GM19455 (cell line): ENCODE measurements around the gene PAX3.

Experiments used
- ATAC-seq: cut with Tn5 transposase; IDR thresholded peaks from one replicate; pipeline ENCODE4 v1.9.1; 2021; ENCODE audit not compliant: unreplicated experiment

Gene PAX3

DNA sequence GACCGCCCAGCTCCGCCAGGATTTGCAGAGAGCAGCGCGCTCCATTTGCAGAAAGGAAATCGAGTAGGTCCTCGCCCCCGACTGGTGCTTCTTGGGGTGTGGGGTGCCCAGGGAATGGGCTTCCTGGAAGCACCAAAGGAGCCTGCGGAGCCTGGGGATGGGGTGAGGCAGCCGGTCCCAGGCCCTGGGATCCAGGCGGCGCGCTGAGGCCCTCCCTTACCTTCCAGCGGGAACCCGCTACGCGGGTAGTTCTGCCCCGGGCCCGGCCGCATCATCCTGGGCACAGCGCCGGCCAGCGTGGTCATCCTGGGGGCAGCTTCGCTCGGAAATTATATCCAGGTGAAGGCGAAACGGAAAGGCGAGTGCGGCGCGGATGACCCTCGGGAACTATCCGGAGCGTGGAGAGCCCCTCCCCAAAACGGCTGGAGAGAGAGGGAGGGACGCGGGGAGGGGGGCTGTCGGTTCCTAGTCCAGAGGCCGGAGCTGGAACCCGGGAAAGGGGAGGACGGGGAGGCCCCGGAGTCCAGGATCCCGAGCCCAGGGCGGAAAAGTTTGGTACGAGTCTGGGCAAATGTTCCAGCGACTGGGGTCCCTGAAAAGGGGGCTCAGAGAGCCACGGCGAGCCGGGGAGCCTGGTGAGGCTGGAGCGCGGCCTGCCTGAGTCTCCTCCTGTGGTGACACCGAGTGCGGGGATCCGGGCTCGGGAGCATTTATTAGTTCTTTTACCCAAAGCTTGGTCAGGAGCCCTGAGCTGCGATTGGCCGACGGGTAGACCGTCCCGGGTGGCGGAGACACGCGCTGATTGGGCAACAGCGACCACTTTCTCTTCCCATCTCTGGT is at the start of gene PAX3:
PAX3 (minus strand) TSS at position 688 of the 840 bp plus-strand sequence; CDS start at position 305, 383 bp downstream.
- ATAC-seq = no peak

DNA sequence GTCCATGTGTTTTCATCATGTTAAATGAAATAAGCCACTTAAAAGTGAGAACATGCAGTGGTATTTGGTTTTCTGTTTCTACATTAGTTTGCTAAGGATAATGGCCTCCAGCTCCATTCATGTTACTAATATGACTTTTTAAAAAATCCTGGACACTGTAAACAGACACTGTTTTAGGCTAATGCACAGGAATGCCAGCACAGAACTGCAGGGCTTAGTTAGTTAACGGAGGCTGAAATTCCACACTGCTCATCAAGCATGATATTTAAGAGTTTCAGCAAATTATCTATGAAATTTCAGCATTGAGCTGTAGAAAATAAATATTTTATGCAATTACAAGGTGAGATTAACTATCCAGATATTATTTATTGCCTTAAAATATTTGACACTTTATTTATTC is 42.5 kb upstream of the PAX3 start:
- no peak for ATAC-seq

DNA sequence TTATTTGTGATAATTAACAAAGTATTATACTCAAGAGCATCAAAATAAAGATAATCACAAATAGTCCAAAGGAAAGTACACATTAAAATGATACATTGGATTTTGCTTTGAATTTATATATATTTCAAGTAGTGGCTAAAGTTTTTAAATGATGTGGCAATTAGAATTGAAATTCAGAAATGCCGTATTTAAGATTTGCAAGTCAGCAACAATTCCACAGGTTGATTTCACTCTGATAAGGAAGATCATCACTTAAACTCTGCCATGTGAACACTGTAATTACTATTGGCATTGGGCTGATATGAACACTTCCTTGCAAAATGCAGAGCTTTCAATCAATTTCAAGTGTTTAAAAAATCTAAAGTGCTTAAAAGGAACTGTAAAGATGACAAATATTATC is 39.6 kb upstream of the PAX3 start:
- ATAC-seq = no peak

DNA sequence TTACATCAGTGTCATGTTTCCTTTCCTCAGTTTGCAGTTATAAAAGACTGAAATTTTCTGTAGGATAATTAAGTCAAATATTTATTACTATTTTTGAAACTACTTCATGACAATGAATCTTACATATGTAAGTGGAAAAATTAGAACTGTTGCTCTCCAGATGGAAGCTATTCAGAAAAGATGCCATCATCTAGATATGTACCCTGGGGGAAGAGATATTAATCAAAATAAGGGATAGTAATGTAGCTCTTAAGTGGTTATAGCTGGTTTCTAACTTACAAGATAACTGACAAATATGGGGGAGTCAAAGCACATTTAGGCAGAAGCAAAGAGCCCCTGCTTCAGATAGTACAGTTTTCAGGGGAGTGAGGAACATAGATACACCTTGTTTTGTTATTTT is 38.1 kb upstream of the PAX3 start:
- ATAC-seq = no peak

DNA sequence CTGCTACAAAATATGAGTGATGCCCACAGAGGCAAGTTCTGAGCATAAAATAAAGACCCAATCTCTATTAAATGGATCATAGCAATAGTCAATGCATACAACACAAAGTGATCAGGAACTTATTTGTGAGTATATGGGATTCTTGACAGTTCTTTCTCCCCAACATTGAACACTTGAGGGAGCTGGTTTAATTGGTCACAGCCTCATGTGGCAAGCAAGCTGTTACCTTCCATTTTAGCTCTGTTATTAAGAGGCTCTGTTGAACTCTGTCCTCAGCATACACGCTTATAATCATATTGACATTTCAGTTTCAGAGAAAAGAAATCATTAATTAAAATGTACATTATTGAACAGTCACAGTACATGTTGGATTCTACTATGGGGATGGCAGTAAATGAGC is 37.6 kb upstream of the PAX3 start:
- no peak for ATAC-seq

DNA sequence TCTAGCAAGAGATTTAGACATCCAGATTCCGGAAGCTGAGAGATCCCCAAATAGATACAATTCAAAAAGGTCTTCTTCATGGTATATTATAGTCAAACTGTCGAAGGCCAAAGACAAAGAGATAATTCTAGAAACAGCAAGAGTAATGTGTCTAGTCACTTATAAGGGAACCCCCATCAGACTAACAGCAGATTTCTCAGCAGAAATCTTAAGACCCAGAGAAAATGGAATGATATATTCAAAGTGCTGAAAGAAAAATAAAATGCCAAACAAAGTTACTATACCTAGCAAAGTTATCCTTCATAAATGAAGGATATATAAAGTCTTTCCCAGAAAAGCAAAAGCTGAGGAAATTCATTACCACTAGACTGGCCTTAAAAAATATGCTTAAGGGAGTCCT is 36.1 kb upstream of the PAX3 start:
- ATAC-seq = no peak

DNA sequence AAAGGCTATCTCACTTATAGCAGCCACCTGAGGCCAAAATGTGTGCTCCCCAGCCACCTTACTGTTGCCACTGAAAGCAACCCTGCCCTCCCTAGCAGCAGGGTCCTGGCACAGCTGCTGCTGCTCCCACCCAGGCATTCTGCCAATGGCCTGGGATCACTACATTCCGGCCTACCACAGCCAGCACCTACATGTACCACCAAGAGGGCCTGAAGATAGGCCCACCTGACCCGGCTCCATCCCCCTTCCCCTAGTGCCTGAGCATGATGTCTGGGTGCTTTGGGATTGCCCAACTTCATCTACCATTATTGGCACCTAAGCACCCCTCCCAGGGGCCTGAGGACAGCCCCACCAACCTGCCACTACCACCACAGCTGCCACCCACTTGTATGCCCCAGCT is 34.6 kb upstream of the PAX3 start:
- ATAC-seq = no peak

DNA sequence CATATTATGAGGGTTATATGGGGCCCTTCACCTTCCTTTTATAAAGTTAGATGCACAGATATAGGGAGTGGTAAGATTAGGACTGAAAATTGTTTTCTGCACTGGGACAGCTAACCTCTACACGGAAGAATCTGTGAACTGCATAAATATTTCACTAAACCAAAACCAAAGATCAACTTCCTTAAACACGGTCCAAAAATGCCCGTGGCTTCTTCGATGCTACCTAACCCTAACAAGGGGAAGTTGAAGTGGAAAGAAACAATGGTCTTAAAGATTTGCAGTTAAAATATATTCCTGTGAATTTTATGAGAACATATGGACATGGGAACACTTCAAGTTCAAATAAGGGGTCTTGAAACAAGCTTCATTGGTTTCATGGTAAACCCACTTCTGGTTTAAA is 33.3 kb upstream of the PAX3 start:
- no peak for ATAC-seq

DNA sequence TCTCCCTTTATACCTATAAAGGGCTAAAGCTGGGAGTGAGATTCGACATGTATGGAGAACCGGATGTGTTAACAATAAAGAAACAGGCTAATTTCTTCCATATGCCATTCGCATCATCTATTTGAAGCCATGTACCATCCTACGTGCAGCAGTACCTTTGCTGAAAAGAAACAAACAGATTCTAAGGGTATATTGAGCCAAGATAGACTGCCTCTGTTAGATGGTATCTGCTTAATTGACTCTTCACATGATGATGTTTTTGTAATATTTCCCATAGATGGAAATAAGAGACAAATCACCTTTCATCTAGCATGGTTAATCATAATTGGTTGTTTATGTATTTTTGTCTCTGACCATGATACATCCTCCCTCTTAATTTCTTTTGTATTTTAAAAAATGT is 32.1 kb upstream of the PAX3 start:
- ATAC-seq = no peak

DNA sequence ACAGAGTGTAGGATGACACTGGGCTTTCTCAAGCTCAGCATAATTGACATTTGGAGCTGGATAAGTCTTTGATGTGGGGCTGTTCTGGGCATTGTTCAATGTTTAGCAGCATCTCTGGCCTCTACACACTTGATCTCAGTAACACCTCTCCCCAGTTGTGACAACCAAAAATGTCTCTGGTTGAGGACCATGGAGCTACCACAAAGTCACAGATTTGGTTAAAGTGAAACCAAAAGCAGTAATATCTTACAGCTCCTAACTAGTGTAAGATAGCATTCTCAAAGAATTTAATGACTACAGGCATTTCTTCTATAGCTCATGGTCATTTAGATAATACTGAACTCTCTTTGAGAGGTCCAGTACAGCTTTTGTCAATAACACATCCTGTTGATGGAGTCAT is 23.4 kb upstream of the PAX3 start:
- ATAC-seq = no peak

DNA sequence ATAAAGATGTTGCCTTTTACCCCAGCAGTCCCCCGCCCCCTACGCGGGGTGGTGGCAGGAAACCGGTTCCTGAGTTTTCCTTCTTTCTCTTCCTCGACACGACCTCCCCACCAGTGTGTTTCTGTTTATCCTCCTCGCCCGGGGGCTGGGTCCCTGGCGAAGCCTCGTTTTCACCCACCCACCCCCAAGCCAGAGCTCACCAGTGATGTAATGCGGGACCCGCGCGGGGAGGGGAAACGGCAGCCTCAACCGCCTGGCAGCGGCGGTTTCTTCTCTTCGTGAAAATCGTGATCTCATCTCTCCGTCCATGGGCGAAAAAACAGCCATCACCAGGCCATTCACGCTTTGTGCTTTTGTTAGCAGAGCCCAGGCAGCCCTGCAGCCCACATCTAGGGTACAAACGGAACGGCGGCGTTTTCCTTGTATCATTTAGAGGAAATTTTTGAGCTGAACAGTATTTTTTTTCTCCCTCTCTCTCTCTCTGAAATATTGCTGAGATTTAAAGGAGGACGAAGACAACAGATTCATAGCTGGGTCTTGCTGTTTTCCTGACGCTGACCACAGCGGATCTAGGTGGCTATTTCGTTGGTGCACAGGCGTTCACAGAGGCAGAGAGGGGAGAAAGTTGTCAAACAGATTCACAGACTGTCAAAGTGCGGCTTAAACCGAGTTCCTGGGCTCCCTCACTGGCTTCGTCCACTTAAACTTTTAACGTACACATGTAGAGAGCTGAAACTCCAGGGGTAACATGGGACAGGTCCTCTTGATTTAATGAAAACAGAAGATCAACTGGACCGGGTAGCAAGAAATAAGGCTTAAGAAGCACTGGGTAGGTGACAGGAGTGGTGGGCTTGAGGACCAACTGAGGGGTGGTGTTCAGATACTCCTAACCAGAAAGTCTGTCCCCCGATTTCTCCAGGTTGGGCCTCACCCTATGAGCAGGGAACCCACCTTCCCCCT is 21.9 kb upstream of the PAX3 start:
- no peak for ATAC-seq

DNA sequence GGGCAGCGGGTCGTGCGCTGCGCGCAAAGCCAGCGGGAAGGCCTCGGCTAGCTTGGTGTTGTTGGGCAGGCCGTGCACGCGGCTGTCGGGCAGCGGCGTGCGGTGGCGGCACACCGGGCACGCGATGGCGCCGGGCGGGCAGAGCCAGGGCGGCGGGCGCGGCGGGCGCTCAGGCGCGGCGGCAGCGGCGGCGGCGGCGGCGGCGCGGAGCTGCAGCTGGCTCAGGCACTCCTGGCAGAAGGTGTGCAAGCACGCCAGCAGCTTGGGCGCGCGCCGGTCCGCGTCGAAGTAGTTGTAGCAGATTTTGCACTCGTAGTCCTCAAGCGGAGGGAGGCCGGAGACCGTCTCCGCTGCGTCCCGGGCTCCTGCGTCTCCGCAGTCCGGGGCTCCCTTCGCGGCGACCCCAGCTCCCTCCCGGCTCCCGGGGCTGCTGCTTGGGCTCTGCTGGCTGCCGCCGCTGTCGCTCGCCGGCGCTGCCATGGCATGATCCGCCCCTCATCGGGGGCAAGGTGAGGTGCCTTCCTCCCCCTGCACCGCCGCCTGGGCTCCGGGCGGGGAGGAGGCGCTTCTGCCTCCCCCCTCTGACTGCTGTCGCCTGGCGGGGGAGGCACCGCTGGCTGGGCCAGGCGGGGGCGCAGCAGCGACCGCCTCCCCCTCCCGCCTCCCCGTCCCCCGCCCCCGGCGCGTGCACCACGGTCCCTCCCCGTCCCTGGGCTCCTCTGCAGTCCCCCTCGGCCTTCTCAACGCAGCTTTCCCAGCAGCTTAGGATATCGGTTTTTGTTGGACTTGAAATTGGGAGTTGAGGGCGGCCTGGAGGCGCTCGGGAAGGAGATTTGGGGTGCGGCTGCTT is 21.0 kb upstream of the PAX3 start:
- ATAC-seq = peak; percentile 40

DNA sequence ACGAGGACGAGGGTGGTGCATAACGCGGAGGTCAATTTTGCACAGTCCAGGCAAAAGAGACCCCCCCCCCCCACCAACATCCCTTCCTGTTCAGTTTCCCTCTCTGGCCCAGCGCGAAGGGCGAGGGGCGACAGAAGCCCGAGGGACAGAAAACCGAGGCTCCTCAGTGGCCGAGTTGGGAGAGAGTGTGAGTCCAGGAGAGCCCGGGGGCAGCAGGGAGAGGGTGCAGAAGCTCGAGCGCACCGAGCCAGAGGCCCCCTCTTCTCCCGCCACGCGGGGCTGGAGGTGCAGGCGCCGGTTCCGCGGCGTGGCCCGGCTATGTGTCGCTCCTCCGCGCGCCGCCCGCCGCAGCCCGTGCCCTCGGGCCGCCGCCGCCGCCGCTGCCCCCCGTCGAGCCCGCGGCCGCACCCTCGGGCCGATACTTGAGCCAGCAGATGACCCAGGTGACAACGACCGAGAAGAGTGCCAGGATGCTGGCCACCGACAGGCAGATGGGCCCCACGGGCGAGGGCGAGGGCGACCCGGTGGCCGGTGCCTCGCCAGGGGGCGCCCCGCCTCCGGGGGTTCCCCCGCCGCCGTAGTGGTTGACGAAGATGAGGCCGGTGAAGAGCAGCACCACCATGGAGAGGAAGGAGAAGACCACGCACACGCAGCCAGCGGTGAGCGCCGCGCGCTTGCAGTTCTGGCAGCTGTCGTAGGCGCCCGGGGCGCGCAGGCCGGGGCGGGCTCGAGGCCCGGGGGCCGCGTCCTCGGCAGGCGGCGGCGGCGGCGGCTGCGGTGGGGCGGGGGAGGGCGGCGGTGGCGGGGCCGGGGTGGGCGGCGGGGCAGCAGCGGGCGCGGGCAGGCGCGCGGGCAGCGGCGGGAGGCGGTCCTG is 20.2 kb upstream of the PAX3 start:
- peak; percentile 52 for ATAC-seq

DNA sequence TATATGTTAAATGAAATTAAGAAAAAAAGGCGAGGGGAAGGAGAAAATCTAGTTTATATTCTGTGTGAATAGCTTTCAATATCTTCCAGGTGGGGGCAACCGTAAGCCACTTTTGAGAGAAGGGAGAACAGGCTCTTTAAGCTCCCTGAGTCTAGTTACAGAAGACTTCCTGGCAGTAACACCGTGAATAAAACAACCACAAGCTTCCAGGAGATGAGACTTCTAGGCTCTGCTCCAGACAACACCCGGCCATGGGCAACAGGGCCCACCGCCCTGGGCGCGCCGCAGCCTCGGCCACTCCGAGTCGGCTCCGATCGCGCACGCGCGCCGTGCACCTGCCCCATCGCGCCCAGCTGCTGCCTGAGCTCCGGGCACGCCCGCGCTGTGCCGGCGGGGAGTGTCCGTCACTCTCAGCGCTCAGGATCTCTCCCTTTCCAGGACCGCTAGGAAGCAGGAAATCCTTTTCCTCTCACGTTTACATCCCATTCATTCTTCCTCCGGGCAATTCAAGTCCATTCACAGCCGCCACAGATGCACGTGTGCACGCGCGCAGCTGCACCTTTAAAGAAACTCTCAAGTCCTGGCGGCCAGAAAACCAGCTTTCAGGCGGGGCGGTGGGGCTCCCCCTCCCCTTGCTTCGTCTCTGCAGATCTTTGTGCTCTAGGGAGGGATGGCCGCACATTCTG is 19.4 kb upstream of the PAX3 start:
- ATAC-seq = peak; percentile 54

DNA sequence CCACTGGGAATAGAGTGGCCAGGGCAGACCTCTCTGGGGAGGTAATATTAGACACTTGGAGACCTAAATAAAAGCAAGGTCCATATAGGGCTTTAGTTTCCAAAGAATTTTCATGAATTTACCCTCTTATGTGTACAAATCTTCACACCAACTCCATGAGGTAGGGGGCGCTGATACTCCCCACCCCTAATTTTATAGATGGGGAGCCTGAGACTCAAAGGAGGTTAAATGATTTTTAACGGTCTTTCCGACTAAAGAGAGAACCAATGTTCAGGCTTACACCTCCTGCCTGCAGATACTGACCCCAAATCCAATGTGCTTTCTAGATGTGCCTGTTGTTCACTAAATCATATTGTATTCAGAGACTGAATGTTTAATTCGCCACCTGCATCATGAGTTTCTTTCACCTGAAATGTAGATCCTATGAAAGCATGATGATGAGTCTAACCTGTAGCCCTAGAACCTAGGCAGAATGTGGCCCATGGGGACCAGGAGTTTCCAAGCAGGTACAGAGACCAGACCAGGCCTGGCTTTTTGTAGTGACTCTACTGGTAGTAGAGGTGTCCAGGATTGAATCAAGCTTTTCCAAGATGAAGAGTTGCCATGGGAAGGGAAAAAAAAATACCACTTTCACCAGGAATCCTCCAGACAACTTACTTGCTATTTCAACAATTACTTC is 16.8 kb upstream of the PAX3 start:
- no peak for ATAC-seq

DNA sequence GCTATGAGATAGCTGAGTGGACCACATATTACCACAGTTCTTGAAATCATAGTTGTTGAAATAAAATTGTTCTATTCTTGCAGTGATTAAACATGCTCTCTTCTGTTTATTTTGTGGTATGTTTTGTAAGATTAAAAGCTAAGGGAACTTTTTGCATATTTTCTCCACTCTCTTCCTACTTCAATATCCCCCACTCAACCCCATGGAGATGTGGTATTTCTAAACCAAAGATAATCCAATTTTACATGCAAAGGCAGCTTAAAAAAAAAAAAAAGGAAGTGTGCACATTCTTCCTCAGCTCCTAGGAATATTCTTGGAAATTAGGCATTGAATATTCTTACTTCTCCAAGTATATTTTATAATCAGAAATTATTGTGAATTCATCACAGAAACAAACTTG is 15.0 kb upstream of the PAX3 start:
- ATAC-seq = no peak

DNA sequence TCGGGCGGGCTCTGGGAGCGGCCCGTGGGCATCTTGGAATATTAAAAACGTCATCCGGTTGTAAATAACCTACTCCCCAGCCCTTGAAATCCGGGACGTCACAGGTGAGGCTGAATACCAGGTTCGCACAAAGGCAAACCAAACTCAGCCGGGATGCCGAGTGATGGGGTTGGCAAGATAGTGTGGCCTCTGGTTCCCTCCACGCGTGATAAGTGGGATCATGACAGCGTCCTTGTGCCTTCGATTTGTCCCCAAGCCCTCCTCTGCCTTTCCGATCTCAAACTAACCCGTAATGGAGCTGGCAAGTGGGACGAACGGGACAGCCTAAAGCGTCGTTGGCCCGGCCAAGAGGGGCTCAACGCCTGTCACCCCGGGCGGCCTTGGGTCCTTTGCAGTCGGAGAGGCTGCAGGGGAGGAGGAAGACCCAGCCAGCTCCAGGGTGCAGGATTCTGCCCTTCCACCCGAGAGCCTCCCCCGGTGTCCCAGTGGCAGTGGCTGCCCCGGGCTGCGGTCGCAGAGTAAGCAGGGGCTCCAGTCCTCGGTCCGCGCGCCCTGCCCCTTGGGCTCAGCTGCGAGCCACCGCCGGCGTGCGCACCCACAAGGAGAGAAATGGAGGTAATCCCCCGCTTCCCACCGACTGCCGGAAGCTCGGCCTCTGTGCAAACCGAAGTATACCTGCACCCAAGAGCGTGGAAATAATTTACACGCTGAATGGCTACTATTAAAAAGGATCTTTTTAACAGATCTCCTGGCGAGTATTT is 13.4 kb upstream of the PAX3 start:
- no peak for ATAC-seq

DNA sequence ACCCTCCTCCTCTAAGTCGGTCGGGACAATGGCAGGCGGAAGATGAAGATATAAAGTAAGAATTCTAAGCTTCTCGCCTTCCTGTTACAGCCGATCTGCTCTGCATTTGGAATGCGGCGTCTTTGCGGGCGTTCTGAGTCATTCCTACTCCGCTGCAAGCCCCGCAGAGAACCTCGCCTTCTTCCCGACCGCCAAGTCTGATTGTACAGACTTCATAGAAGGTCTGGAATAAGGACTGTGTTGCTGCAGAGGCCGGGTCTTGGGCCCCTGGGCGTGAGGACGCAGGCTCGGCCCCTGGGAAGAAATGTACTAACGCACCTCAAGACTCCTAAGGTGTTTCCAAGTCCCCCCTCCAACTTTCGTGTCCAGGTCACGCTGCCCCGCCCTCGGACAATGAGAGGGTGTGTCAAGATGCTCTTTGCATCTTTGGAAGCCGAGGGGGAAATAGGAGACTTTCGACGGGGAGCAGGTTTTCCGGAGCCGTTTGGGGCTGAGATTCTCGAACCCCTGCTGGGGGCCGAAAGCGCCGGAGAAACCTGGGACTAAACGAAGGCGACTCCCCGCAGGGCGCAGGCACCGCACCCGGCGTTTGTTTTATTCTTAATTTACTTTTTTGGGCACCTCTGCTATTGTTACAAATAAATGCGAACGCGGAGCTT is 12.7 kb upstream of the PAX3 start:
- ATAC-seq = no peak
